Endometrial microvascular endothelial cells (primary cell): ENCODE measurements around the gene CCN5. TPM values are rescaled to one million over a fixed set of nuclear protein-coding genes. Genes with fewer than 3 reads are reported as not detected.

ENCODE experiments used
- in situ Hi-C: cut with HindIII; loops from 2 replicates; pipeline ENCODE4 v1.10.0; 2017; ENCODE audit warnings: low sequenced_read_pairs, low pct_unique_long_range_greater_than_20kb; ENCODE audit errors: inconsistent ontology term
- total RNA-seq: library from RNA; depleted of rRNA; stranded (reverse); fragments of >200 nt; gene quantifications from one replicate; pipeline ENCODE4 v1.2.3, GENCODE V29; 2015; ENCODE audit errors: inconsistent ontology term

The CCN5 gene
- total RNA-seq, 1 donor from 2014 or later = not detected

DNA sequence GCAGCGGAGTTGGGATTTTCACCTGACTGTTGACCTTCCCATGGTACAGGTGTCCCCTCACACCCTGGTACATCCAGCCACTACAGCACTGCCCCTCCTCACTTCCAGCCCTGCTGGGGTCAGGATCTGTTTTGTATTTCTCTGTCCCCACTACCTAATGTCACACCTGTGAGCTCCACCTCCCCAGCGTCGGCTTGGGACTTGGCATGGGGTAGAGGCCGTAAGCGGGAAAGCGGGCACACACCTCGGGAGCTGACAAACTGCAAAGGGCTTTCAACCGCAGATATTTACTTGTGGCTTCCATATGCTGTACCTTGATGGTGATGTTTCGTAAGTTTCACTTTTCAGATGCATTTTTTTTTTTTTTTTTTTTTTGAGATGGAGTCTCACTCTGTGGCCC is 5.4 kb upstream of the CCN5 start:
- in situ Hi-C loops = no loop called here

DNA sequence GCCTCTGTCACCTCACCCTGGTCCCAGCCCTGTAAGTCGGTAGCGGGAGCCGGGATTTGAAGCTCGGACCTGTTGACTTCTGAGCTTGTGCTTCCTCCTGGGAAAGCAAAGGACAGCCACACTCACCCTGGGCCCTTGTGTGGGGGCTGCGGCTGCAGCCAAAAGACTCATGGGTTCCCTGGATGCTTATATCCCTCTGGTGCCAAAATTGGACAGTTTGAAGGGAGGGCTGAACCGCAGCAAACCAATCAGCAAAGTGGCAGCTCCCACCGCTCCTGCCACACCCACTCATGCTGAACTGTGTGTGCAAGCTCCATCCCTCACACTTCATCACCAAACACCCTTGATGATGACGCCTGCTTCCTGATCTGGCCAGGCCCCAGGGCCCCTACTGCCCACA is 3.9 kb upstream of the CCN5 start:
- in situ Hi-C loops = no loop called here

DNA sequence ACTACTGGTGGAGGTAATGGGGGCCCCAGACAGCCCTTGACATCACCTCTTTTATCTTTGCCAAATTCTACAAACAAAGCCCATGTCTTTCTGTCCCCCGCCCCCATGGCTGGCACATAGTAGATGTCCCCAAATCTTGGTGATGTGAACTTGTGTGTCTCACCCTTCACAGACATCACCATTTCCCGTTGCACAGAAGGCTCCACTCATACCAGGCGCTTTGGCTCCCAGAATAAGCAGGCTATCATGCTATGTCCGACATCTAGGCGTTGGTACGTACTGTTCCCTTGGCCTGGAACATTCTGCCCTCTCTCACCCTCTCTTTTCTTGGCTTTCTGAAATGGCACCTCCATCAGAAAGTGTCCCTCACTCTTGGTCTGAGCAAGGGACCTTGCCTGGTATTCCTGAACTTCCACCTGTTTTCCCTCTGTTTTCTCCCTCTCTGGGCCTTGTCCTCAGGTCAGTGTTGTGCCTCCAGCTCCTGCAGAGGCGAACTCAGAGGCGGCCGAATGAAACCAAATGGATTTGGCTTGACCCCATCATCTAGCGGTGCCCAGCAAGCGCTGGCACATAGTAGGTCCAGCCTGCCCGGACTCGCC is 968 bp upstream of the CCN5 start:
- in situ Hi-C loops = no loop called here

DNA sequence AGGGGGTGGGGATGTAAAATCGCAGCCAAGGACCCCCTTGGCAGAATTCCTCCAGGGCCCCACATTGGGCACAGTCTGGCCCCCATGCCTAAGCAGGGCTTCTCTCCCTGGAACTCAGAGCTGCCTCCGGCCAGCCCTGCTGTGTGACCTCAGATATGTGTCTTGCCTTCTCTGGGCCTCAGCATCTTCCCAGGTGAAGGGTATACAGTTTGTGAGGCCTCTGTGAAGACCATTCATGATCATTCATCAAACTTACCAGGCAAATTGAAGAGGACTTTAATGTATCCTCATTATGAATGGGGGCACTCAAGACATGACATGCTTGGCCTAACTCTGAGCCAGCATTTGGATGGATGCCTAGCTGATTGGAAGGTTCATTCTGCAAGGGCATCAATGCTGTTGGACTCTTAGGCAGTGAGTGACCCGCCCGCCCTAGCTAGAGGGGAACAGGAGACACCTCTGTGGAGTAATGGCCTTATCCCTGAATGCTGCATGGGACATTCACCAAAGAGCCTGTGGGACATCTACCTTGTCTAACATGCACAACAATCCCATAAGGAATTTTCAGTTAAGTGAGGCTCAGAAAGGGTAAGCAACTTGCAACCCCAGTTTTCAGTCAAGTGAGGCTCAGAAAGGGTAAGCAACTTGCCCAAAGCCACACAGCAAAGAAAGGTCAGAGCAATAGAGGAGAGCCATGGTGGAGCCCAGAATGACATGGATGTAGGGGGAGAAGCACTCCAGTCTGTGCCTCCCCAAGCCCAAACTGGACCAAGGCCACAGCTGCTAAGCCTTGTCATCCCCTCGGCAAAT is 535 bp downstream of the CCN5 start:
- in situ Hi-C loops = no loop called here

DNA sequence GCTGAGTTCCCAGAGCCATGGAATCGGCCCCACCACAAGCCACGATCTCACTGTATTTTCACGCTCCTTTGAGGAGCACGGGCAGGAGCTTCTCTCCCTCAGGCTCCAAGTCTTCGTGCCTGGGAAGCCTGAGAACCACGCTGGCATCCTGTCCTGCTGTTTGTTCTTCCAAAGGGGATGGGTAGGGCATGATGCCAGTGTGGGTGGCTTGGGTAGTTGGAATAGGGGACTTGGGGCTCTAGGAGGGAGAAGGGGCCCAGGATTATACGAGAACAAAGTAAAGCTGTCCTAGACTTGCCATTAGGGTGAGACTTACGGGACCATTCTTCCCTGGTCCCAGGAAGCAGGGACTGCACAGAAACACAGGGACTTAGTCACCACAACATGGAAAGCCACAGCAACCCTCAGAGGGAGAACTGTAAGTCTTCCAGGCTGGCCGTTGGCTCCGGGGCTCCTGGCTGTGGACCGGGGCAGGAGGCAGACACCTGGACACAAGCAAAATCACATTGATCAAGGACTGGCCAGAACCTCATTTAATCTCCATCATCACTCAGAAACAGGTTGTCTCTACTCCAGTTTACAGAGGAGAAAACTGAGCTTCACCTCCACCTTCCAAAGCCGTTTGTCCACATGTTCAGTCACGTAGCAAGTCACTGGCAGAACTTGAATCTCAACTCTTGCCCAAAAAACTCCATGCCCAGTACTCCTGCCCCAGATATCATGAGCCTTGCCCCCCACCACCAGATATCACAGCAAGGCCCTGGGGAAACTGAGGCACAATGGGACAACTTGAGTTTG is 1.3 kb downstream of the CCN5 start:
- in situ Hi-C loops = no loop called here

DNA sequence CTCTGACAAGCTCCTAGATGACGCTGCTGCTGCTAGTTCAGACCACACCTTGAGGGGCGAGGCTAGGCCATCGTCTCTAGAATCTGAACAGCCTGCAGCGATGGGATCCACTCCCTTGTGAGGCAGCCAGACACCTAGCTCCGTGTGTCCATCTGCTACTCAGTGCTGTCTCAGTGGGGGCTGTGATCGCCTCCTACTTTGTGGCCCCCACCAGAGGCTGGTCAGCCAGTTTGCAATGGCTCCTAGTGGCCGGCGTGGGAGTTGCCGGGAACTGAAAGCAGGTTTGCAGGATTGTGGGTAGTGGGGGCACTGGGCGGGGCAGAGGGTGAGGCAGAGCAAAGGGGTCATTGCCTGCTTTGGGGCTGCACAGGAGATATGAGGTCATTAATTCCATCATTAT is 2.8 kb downstream of the CCN5 start:
- in situ Hi-C loops = no loop called here

DNA sequence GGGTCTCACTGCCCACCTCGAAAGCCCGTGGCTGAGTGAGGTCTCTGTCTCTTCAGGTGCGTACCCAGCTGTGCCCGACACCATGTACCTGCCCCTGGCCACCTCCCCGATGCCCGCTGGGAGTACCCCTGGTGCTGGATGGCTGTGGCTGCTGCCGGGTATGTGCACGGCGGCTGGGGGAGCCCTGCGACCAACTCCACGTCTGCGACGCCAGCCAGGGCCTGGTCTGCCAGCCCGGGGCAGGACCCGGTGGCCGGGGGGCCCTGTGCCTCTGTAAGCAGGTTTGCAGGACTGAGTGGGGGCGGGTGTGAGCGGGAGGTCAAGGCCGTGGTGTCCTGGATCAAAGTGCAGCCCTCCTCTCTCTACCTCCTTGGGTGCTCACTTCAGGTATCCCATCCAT is 4.7 kb downstream of the CCN5 start:
- in situ Hi-C loops = no loop called here

DNA sequence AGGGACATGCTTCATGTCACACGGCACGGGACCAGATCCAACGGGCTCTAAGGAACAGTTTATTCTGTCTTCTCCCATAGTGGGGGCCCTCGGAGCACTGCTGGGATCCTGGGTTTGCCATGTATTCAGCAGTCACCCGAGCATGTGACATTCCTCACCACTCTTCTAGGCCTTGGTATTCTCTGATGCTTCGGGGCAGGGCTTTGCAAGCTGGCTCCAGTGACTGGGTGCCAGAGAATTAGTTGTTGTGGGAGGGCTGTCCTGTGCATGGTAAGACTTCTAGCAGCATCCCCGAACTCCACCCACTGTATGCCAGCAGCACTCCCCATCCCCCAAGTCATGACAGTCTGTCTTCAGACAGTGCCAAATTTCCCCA is 5.4 kb downstream of the CCN5 start:
- in situ Hi-C loops = no loop called here

DNA sequence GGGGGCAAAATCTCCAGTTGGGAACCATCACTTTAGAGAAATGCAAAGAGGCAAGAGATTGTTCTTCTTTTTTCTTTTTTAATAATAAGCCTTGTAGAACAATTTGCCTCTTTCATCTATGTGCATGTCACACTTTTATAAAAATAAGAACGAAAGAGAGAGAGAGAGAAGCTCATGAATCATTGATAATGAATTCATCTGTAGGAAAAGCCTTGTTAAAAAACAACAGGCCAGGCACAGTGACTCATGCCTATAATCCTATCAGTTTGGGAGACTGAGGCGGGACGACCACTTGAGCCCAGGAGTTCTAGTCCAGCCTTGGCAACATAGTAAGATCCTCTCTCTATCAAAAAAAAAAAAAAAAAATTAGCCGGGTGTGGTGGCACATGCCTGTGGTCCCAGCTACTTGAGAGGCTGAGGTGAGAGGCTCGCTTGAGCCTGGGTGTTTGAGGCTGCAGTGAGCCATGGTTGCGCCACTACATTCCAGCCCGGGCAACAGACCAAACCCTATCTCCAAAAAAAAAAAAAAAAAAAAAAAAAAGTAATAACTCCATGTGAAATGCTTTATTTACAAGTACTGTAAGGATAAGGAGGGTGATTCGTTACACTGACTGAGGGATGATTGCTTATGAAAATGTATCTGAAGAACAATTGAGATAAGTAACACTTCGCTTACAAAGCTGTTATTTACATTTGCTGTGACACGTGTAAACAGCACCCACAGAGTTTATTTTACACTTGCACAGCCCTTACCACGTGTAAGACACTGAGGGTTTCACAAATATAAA is 6.0 kb downstream of the CCN5 start:
- in situ Hi-C loops = no loop called here

DNA sequence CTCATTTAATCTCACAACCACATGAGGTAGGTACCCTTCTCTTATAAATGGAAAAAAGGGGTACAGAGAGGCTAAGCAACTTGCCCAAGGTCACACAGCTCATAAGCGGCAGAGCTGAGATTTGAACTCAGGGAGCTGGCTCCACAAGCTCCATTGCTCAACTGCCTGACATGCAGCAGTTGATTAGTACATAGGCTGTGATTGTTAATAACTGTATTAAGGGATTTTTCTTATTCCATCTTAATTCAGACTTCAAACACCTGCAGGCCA is 6.6 kb downstream of the CCN5 start:
- in situ Hi-C loops = no loop called here

DNA sequence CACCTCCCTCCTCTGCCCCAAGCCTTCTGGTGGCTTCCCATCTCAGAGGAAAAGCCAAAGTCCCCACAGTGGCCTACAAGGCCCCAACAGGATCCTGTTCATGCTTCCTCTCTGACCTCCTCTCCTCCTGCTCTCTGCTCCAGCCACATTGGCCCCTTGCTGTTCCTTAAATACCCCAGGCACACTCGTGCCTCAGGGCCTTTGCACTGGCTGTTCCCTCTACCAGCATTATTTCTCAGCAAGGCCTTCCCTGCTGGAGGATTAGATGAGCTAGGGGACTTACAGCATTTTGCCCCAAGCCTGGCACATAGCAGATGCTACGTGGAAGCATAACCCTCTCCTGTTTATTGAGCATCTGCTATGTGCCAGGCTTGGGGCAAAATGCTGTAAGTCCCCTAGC is 7.8 kb downstream of the CCN5 start:
- in situ Hi-C loops = no loop called here

DNA sequence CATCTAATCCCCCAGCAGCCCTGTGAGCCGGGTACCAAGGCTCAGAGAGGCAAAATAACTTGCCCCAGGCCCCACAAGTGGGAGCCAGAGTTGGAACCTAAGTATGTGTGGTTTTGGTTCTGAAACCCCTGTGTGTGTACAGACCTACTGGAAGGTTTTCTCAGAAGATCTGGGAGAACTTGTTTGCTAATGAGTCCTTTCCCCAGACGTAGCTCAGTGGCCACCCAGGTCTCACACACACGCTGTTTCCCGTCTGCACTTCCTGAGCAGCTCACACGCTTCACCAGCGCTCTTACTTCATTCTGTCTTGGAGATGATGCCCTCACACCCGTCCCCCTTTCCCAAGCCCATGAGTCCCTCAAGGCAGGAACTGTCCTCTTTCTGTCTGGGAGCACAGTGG is 8.2 kb downstream of the CCN5 start:
- in situ Hi-C loops = no loop called here

DNA sequence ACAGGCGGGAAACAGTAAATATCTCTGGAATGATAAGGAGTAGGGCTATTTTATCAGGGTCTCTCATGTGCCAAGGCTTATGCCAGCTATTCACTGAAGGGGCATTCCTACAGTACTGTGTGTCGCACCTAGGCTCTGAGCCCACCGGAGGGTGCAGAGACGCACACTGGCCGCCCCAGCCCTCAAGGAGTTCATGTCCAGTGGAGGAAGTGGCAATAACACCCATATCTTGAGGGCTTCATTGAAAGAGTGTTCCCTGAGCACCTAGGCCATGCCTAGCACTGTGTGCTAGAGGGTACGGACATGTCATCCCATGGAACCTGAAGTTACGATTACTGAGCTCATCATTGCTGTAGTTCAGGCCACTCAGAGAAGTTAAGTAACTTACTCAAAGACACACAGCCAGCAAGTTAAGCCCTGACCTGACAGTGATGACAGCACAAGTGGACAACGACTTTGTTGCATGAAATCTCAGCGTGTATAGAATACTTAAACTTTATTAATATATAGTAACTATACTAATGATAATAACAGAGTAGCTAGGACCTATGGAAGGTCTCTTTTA is 8.7 kb downstream of the CCN5 start:
- in situ Hi-C loops = no loop called here

DNA sequence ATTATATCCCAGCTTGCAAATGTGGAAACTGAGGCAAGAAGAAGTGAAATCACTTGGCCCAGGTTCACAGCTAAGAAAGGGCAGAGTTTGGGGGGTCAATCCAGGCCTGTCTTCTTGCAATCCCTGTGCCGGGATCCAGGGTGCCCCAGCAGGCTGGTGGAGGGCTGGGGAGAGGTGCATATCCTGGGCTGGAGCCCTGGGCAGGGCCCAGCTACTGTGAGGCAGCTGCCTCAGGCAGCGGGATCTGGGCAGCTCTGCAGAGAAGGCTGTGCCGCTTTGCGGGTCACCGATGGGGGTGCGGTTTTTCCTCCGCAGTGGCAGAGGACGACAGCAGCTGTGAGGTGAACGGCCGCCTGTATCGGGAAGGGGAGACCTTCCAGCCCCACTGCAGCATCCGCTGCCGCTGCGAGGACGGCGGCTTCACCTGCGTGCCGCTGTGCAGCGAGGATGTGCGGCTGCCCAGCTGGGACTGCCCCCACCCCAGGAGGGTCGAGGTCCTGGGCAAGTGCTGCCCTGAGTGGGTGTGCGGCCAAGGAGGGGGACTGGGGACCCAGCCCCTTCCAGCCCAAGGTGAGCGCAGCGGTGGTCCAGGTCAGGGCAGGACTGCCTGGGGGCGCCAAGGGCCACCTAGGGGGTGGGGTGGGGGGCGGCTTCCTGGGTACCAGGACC is 9.4 kb downstream of the CCN5 start:
- in situ Hi-C loops = no loop called here

DNA sequence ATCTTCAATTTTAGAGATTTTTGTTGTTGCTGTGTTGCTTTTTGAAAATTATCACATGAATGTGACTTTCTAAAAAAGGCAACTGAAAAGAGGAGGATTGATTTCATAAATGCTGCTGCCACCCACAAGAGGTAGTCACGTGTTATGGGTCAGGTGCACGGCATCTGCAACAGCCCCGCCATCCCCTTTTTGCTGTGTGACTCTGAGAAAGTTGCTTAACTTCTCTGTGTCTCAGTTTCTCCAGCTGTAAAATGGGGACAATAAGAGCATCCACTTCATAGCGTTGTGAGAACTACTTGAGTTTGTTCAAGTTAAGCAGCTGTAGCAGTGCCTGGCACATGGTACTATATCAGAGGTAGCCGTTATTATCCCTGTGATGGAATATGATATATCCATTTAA is 10.7 kb downstream of the CCN5 start:
- in situ Hi-C loops = no loop called here

DNA sequence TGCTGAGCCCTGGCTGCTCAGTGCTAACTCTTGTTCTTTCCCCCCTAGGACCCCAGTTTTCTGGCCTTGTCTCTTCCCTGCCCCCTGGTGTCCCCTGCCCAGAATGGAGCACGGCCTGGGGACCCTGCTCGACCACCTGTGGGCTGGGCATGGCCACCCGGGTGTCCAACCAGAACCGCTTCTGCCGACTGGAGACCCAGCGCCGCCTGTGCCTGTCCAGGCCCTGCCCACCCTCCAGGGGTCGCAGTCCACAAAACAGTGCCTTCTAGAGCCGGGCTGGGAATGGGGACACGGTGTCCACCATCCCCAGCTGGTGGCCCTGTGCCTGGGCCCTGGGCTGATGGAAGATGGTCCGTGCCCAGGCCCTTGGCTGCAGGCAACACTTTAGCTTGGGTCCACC is 11.9 kb downstream of the CCN5 start:
- in situ Hi-C loops = no loop called here

DNA sequence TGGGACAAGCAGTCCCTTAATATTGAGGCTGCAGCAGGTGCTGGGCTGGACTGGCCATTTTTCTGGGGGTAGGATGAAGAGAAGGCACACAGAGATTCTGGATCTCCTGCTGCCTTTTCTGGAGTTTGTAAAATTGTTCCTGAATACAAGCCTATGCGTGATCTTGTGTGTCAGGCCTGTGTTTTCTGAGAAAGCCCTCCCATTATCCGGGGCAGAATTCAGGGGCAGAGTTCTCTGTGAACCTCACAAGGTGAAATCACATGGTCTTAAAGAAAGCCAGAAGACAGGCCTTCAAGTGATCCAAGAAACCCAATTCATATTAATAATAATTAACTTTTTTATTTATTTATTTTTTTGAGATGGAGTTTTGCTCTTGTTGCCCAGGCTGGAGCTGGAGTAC is 12.5 kb downstream of the CCN5 start:
- in situ Hi-C loops = no loop called here

DNA sequence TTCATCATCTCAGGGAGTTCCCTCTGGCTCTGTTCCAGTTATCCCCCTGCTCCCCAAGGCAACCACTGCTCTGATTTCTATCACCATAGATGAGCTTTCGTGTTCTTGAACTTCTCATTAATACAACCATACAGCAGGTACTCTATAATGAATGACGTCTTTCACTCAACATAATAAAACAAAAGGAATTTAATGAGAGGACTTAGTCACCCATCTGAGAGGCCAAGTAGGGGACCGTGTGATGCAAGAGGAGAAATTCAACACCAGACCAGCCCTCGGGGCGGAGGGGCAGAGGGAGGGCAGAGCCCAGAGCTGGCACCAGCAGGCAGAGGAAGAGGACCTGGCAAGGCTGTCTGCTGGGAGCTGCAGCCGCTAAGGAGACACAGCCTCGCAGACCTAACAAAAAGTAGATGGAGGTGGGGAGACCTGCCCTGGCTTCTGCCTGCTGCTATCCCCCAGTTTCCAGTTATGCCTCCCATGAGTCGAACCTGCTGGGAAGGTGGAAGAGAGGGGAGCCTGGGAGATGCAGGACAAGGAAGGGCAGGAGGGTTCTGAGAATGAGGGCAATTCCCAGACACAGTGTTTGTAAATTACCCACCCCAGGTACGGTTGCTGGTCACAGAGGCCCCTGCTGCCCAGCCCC is 13.8 kb downstream of the CCN5 start:
- in situ Hi-C loops = no loop called here
